Suprapubic skin (tissue), 4 donors: ENCODE data around the gene DST. TPM values are rescaled to one million over a fixed set of nuclear protein-coding genes. Genes with fewer than 3 reads are reported as not detected.

Experiments
- DNase-seq, 2 donors: peaks; one replicate each; pipeline ENCODE4 v3.0.0-alpha.2; 2019; ENCODE audit warnings: low spot score in 2 of 2
- H3K27ac ChIP-seq: fragments of 200-600 bp; sonication (generic); one replicate; pipeline ENCODE4 v1.5.1; 2019
- H3K27me3 ChIP-seq: fragments of 200-600 bp; sonication (generic); one replicate; pipeline ENCODE4 v1.5.1; 2019
- H3K36me3 ChIP-seq: fragments of 200-600 bp; sonication (generic); one replicate; pipeline ENCODE4 v1.5.1; 2019
- H3K4me1 ChIP-seq: fragments of 200-600 bp; sonication (generic); one replicate; pipeline ENCODE4 v1.5.1; 2019
- H3K4me3 ChIP-seq: fragments of 200-600 bp; sonication (generic); one replicate; pipeline ENCODE4 v1.5.1; 2019; ENCODE audit warnings: mild to moderate bottlenecking
- H3K9me3 ChIP-seq: fragments of 200-600 bp; sonication (generic); one replicate; pipeline ENCODE4 v1.5.1; 2019
- CTCF ChIP-seq, 2 donors: fragments of 200-600 bp in 1 of 2; fragments of 450-650 bp in 1 of 2; sonication (generic) in 1 of 2; IDR thresholded peaks; one replicate each; pipeline ENCODE4 v1.5.1; 2016 to 2019; ENCODE audit warnings: antibody characterized with exemption in 2 of 2, mild to moderate bottlenecking in 1 of 2, moderate library complexity in 1 of 2
- EP300 ChIP-seq: sonication (generic); formaldehyde crosslinking; IDR thresholded peaks from one replicate; pipeline ENCODE4 v1.6.1; 2017; ENCODE audit warnings: antibody characterized with exemption
- POLR2A ChIP-seq, 2 donors: fragments of 450-650 bp; IDR thresholded peaks; one replicate each; pipeline ENCODE4 v1.6.1; 2017; ENCODE audit warnings: antibody characterized with exemption in 2 of 2, mild to moderate bottlenecking in 2 of 2, moderate library complexity in 2 of 2
- POLR2AphosphoS5 ChIP-seq, 3 donors: sonication (generic); formaldehyde crosslinking; IDR thresholded peaks; one replicate each; pipeline ENCODE4 v1.6.1; 2017; ENCODE audit warnings: antibody characterized with exemption in 3 of 3
- WGBS: methylation state at CpG from one replicate; pipeline ENCODE4 v1.1.5; 2018; 5-methylcytosine and 5-hydroxymethylcytosine counted together
- total RNA-seq, 4 donors: library from RNA; depleted of rRNA; stranded (reverse); fragments of >200 nt; gene quantifications; one replicate each; pipeline ENCODE4 v1.1.0, GENCODE V29; 2016

DST gene
- total RNA-seq, 4 donors from 2014 or later, result 637 to 1,048 (median 751) TPM

- Histone ChIP-seq H3K27me3 (no peaks in the 10 kb centered on the region), H3K27ac (no peak overlapping the region), H3K4me3 (no peak overlapping the region), H3K4me1 (no peaks in the 10 kb centered on the region), H3K9me3 (no peaks in the 10 kb centered on the region), H3K36me3 (no peaks in the 10 kb centered on the region)
- TF ChIP-seq EP300, result no peak
- TF ChIP-seq CTCF (IDR thresholded peaks at IDR 0.05), result no peak
- no peak for TF ChIP-seq POLR2AphosphoS5 (IDR thresholded peaks at IDR 0.05)
- TF ChIP-seq POLR2A (IDR thresholded peaks at IDR 0.05), result no peak
- 57% methylated on average over 1 of the region's 1 CpG for WGBS
- no peak for DNase-seq
Observed at GRCh38 chr6:56419191-56419590, 223.5 kb downstream of the DST start.

GRCh38 chr6:56417823-56418222 is 224.9 kb downstream of the DST start:
- H3K9me3 ChIP-seq, result no peaks in the 10 kb centered on the region
- H3K27ac ChIP-seq, result no peak overlapping the region
- TF ChIP-seq EP300, result no peak
- no peak for TF ChIP-seq POLR2A (IDR thresholded peaks at IDR 0.05)
- WGBS, result 96% methylated on average over 2 of the region's 2 CpGs
- H3K4me1 ChIP-seq, result no peaks in the 10 kb centered on the region
- no peak overlapping the region for H3K4me3 ChIP-seq
- no peaks in the 10 kb centered on the region for H3K36me3 ChIP-seq
- H3K27me3 ChIP-seq, result no peaks in the 10 kb centered on the region
- DNase-seq, result no peak

- TF ChIP-seq EP300, result no peak
- no peak for TF ChIP-seq POLR2AphosphoS5 (IDR thresholded peaks at IDR 0.05)
- TF ChIP-seq POLR2A (IDR thresholded peaks at IDR 0.05), result no peak
- TF ChIP-seq CTCF (IDR thresholded peaks at IDR 0.05), result no peak
- 63% methylated on average over 2 of the region's 2 CpGs for WGBS
Observed at GRCh38 chr6:56416247-56416646, 226.4 kb downstream of the DST start.

GRCh38 chr6:56408976-56409375 is 233.7 kb downstream of the DST start:
- H3K4me1 ChIP-seq, result no peaks in the 10 kb centered on the region
- TF ChIP-seq POLR2AphosphoS5 (IDR thresholded peaks at IDR 0.05), result no peak
- no peak for TF ChIP-seq EP300
- TF ChIP-seq CTCF (IDR thresholded peaks at IDR 0.05), result no peak
- TF ChIP-seq POLR2A (IDR thresholded peaks at IDR 0.05), result no peak
- no peaks in the 10 kb centered on the region for H3K27me3 ChIP-seq
- H3K36me3 ChIP-seq, result no peaks in the 10 kb centered on the region
- no peaks in the 10 kb centered on the region for H3K9me3 ChIP-seq
- no peak for DNase-seq
- H3K4me3 ChIP-seq, result no peak overlapping the region
- no peak overlapping the region for H3K27ac ChIP-seq

More at GRCh38 chr6:56416247-56416646, 226.4 kb downstream of the DST start:
- no peak for DNase-seq
- Histone ChIP-seq H3K4me1 (no peaks in the 10 kb centered on the region), H3K27ac (no peak overlapping the region), H3K4me3 (no peak overlapping the region), H3K27me3 (no peaks in the 10 kb centered on the region), H3K36me3 (no peaks in the 10 kb centered on the region), H3K9me3 (no peaks in the 10 kb centered on the region)
